Testis (tissue), 3 donors: ENCODE results near the gene CNTN4. TPM values are rescaled to one million over a fixed set of nuclear protein-coding genes. Genes with fewer than 3 reads are reported as not detected.

Experiments
- DNase-seq: peaks from one replicate; pipeline ENCODE4 v3.0.0-alpha.2; 2019
- H3K27ac ChIP-seq, 2 donors: fragments of 200-600 bp; sonication (generic); one replicate each; pipeline ENCODE4 v1.5.1; 2019
- H3K27me3 ChIP-seq: fragments of 200-600 bp; sonication (generic); one replicate; pipeline ENCODE4 v1.5.1; 2019
- H3K36me3 ChIP-seq: fragments of 200-600 bp; sonication (generic); one replicate; pipeline ENCODE4 v1.5.1; 2017; ENCODE audit warnings: low read depth; ENCODE audit errors: missing control alignments
- H3K4me1 ChIP-seq: fragments of 200-600 bp; sonication (generic); one replicate; pipeline ENCODE4 v1.5.1; 2019
- H3K4me3 ChIP-seq, 2 donors: fragments of 200-600 bp; sonication (generic); one replicate each; pipeline ENCODE4 v1.5.1; 2017 to 2019
- H3K9me3 ChIP-seq: fragments of 200-600 bp; sonication (generic); one replicate; pipeline ENCODE4 v1.5.1; 2017
- POLR2A ChIP-seq: fragments of 450-650 bp; IDR thresholded peaks from one replicate; pipeline ENCODE4 v1.6.1; 2017; ENCODE audit warnings: antibody characterized with exemption, mild to moderate bottlenecking, moderate library complexity
- WGBS, 2 donors: methylation state at CpG; one replicate each; pipeline ENCODE4 v1.1.5; 2018; 5-methylcytosine and 5-hydroxymethylcytosine counted together
- intact Hi-C: fragments of 100-400 bp; cut with DNase I; formaldehyde crosslinking; loops from one replicate; pipeline ENCODE4 v1.15.1; 2023; ENCODE audit warnings: low total_unique reads
- polyA plus RNA-seq: library from polyadenylated mRNA; stranded (reverse); fragments of 350-450 nt; fragmentation: Illumina TruSeq; extraction: RNeasy Lipid Tissue Mini Kit (QIAGEN cat#74804); gene quantifications from one replicate; pipeline ENCODE4 v1.2.3, GENCODE V29; 2014; ENCODE audit warnings: low read depth, low replicate concordance; ENCODE audit not compliant: insufficient read depth
- total RNA-seq, 2 donors: library from RNA; depleted of rRNA; stranded (reverse); fragments of >200 nt; gene quantifications; one replicate each; pipeline ENCODE4 v1.2.3, GENCODE V29; 2016
- TF ChIP-seq, protein P1 (sequence below), 3 experiments: fragments of 450-650 bp in 2 of 3; fragments of 200-600 bp in 1 of 3; sonication (generic) in 1 of 3; IDR thresholded peaks; one replicate each; pipeline ENCODE4 v1.5.1; 2016 to 2019; ENCODE audit warnings: antibody characterized with exemption in 3 of 3, mild to moderate bottlenecking in 2 of 3, moderate library complexity in 1 of 3

The CNTN4 gene
- total and polyA plus RNA-seq, 3 donors from 2014 or later, result 10.4 to 37.7 (median 19.6) TPM

DNA sequence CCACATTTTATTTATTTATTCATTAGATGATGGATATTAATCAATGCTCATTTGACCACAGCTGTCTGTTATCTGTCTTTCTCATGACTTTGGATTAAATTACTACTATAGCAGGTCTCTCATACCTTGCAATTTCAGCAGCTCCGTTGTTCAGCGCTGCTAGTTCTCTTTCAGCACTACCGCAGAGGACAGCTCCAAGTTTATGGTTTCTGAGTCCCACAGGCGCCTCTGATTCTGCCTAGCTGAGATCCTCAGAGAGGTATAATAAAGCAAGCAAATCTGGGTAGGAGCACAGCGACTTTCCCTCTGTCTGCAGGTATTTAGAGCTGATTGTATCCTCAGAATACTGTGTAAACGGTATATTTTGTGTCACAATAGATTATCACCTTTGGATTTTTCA is 204.9 kb downstream of the CNTN4 start:
- H3K36me3 ChIP-seq, result no peaks in the 10 kb centered on the region
- no peaks in the 10 kb centered on the region for H3K4me1 ChIP-seq
- no peak overlapping the region for H3K4me3 ChIP-seq
- 8% methylated on average over 6 of the region's 6 CpGs for WGBS, 2 donors
- intact Hi-C loops, result no loop called here
- no peaks in the 10 kb centered on the region for H3K9me3 ChIP-seq
- H3K27ac ChIP-seq, result no peak overlapping the region
- H3K27me3 ChIP-seq, result no peaks in the 10 kb centered on the region
- TF ChIP-seq, protein P1, sequence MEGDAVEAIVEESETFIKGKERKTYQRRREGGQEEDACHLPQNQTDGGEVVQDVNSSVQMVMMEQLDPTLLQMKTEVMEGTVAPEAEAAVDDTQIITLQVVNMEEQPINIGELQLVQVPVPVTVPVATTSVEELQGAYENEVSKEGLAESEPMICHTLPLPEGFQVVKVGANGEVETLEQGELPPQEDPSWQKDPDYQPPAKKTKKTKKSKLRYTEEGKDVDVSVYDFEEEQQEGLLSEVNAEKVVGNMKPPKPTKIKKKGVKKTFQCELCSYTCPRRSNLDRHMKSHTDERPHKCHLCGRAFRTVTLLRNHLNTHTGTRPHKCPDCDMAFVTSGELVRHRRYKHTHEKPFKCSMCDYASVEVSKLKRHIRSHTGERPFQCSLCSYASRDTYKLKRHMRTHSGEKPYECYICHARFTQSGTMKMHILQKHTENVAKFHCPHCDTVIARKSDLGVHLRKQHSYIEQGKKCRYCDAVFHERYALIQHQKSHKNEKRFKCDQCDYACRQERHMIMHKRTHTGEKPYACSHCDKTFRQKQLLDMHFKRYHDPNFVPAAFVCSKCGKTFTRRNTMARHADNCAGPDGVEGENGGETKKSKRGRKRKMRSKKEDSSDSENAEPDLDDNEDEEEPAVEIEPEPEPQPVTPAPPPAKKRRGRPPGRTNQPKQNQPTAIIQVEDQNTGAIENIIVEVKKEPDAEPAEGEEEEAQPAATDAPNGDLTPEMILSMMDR (IDR thresholded peaks at IDR 0.05), result no peak
- no peak for TF ChIP-seq POLR2A
- DNase-seq, result peak; percentile 48

DNA sequence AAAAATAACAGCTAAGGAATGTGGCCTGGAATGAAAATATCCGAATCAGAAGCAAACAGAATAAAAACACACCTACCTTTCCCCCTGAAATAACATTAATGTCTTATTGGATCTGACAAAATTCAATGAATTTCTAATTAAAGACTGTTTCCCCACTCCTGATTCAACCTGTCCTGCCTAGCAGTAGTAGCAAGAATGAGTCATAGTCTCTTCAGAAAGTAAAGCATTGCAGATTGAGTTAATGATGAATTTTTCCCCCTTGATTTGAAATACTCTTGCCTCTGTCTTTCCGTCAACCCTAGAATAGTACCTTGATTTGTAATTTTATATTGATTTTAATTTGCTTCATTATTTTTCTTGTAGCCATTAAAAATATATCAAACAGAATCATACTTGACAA is 212.4 kb downstream of the CNTN4 start:
- Histone ChIP-seq H3K27ac (no peak overlapping the region), H3K4me3 (no peak overlapping the region), H3K4me1 (no peaks in the 10 kb centered on the region), H3K9me3 (no peaks in the 10 kb centered on the region), H3K36me3 (no peaks in the 10 kb centered on the region), H3K27me3 (no peaks in the 10 kb centered on the region)
- TF ChIP-seq, protein P1 (IDR thresholded peaks at IDR 0.05), result no peak
- no peak for TF ChIP-seq POLR2A
- 94 to 95% methylated on average over 2 of the region's 2 CpGs for WGBS, 2 donors
- intact Hi-C loops, result no loop called here
- DNase-seq, result no peak

DNA sequence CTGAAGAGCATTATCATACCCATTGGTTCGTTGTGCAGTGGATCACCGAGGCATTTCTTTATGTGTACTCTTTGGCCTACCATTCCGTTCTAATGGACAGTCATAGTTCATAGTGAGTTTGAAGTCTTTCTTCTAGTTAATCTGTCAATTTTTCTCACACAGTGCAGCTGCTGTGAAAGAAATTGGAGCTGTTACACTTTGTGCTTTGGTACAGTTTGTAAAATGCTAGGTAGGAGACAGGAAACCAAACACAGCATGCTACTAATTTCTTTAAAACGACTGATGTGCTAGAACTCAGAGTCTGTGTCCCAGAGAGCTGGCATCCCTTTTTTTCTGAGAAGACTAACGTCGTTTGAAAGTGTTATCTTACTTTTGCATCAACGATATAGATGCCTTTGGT is 218.9 kb downstream of the CNTN4 start:
- Histone ChIP-seq H3K36me3 (no peaks in the 10 kb centered on the region), H3K9me3 (no peaks in the 10 kb centered on the region), H3K4me1 (no peaks in the 10 kb centered on the region), H3K4me3 (no peak overlapping the region), H3K27me3 (no peaks in the 10 kb centered on the region), H3K27ac (no peak overlapping the region)
- WGBS, 2 donors, result 79% methylated on average over 7 of the region's 7 CpGs
- intact Hi-C loops, result no loop called here
- no peak for DNase-seq
- no peak for TF ChIP-seq POLR2A
- TF ChIP-seq, protein P1 (IDR thresholded peaks at IDR 0.05), result no peak

DNA sequence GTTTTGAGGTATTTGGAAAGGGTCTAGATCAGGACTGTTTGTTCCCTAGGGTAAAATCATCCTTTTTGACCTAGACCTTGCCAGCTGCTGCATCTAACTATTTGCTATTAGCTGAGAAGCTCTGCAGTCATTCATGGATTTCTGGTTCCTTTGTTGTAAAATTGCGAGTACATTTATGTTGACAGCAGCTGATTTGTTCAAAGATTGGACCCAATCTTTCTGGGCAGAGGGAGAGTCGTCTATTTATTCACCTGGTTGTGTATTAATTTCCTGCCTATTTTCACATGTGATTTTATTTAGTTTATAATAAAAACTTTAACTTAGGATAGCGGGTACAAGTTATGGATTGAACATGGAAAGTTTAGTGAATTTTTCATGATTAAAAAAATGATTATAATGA is 236.3 kb downstream of the CNTN4 start:
- H3K9me3 ChIP-seq, result no peaks in the 10 kb centered on the region
- H3K4me1 ChIP-seq, result no peaks in the 10 kb centered on the region
- WGBS, 2 donors, result 86 to 91% methylated on average over 3 of the region's 3 CpGs
- H3K36me3 ChIP-seq, result no peaks in the 10 kb centered on the region
- H3K27me3 ChIP-seq, result no peaks in the 10 kb centered on the region
- intact Hi-C loops, result no loop called here
- TF ChIP-seq POLR2A, result no peak
- TF ChIP-seq, protein P1 (IDR thresholded peaks at IDR 0.05), result no peak
- H3K4me3 ChIP-seq, result no peak overlapping the region
- H3K27ac ChIP-seq, result no peak overlapping the region
- no peak for DNase-seq

DNA sequence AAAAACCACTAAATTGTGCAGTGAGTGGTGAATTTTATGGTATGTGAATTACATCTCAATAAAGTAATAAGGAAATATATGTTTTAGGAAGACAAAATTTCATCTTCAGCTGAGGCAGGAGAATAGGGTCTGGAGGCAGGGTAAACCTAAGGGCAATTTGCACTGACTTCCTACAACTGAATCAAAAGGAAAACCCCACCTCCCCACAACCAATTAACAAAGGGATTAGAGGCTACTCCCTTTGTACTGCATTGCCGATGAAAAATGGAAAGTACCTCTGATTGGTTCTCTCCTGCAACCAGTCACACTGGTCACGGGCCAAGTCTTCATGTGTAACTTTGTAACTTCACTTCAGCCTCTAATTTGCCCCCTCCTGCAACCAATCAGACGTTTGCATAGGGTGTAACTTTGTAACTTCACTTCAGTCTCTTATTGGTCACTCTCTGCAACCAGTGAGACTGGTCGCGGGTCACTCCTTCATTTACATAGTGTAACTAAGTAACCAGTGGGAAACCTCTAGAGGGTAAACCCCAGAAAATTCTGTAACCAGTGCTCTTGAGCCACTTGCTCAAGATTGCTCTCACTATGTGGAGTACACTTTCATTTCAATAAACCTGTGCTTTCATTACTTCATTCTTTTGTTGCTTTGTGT is 244.5 kb downstream of the CNTN4 start:
- no peaks in the 10 kb centered on the region for H3K4me1 ChIP-seq
- 73 to 79% methylated on average over 5 of the region's 5 CpGs for WGBS, 2 donors
- no peak overlapping the region for H3K4me3 ChIP-seq
- TF ChIP-seq, protein P1 (IDR thresholded peaks at IDR 0.05), result no peak
- no peak for TF ChIP-seq POLR2A
- intact Hi-C loops, result no loop called here
- H3K36me3 ChIP-seq, result no peaks in the 10 kb centered on the region
- DNase-seq, result no peak
- H3K27ac ChIP-seq, result no peak overlapping the region
- no peaks in the 10 kb centered on the region for H3K27me3 ChIP-seq
- no peaks in the 10 kb centered on the region for H3K9me3 ChIP-seq
